NCI-H187 (cell line): ENCODE data around the gene C14orf93.
A peak's percentile ranks its signal among the peaks of the same experiment; 100 is the strongest.
"Not testable (repeated sequence)": the region's sequence is repeated elsewhere in the genome, so short reads cannot be mapped to it uniquely, and the experiment has no call there.

ENCODE experiments used
- DNase-seq, 2 experiments: peaks; one replicate each; lab custom pipeline; 2025; lab: John Stamatoyannopoulos, UW

Gene C14orf93

DNA sequence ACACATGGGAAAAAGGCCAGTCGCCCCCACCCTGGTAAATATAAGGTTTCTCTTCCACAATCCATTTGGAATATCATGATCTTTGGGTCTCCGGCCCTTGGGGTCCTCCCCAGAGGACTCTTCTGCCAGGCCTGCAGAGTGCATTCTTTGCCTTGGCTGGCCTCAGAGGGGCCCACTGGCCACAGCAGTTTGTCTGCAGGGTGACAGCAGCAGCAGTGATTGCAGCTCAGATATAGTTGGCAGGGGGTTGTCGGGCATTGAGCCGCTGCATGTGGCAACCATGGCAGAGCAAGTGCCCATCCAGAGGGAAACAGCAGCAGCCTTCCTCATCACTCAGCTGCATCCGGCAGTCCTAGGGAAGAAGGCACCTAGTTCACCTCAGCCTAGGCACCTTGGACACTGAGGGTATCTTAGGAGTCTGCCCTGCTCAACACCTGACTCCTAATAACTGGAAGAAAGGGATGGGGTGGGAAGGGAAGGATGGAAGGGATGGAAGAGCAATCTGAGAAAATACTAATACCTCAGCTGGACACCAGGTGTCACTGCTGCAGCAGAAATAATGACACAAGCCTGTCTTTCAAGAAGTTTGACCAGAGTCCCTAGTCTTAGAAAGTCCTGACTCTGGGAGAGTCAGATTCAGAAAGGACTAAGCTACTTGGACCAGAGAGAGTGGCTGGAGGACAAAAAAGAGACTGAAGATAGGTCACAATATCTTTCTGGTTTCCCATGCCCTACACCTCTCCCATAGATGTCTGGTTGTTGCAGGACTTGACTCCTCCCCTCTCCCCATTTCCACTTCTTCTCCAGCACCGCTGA is 36.5 kb downstream of the C14orf93 start:
- DNase-seq: peak in 1 of 2 experiments; percentile 29

DNA sequence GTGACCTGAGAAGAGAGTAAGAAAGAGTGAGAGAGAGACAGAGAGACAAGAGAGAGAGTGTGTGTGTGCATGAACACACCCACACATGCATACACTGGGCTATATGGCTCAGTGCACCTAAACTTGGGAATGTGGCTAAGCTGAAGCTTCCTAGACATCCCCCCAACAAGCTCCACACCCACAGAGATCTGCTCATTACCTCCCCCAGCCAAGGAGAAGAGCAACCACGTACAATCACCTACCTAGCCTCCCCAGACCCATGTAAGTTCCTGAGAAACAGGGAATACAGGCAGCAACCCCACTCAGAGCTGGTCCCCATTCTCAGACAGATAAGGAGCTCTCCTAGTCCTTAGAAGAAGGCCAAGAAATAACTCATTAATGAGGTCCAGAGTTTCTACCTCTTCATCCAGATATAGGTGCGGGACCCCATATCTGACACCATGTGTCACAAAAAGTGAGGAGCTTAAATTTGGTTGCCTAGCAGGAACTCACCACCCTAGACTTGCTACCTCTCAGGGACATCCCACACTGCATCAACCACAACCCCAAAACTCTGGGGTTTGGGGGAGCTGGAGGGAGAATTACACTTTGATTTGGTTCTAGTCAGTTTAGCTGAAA is 37.5 kb downstream of the C14orf93 start:
- DNase-seq: no peak

DNA sequence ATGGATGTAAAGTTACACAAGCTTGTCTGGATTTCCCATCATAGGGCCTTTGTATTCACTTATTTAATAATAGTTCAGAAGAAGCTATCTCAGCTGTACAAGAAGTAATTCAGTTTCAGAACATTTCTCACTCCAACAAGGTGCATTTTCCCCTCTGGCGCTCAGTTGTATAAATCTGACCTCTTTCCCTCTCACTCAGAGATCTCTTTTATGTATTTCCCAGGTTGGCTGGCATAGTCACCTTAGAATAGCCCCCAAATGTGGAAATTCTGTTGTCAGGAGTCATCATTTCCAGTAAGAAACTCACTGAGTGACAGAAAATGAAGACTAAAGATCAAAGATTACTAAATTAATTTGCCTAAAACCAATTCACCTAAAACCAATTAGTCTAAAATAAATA is 38.8 kb downstream of the C14orf93 start:
- DNase-seq: no peak

GRCh38 chr14:22966783-22967269 is 43.1 kb downstream of the C14orf93 start:
- DNase-seq: no peak

DNA sequence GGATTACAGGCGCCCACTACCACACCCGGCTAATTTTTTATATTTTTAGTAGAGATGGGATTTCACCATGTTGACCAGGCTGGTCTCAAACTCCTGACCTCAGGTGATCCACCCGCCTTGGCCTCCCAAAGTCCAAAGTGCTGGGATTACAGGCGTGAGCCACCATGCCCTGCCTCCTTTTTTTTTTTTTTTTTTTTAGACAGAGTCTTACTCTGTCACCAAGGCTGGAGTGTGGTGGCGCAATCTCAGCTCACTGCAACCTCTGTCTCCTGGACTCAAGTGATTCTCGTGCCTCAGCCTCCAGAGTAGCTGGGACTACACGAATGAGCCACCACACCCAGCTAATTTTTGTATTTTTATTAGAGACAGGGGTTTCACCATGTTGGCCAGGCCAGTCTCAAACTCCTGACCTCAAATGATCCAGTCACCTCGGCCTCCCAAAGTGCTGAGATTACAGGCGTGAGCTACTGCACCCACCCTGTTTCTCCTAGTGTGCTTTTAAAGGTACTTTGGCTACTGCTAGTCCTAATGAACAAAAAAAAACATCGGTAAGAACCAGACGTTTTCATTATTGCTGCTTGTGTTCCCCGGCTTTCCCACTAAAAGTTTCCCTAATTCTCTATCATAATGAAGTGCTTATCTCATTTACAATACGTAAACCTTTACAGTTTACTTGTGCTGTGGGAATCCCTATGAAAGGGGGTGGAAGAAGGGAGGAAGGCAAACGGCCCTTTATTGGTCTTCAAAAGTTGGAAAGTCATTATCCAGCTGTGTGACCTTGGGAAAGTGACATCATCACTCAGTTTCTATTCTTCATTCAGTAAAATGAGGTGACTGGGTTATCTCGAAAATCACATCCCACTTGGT is 43.8 kb downstream of the C14orf93 start:
- DNase-seq: not testable (repeated sequence)

DNA sequence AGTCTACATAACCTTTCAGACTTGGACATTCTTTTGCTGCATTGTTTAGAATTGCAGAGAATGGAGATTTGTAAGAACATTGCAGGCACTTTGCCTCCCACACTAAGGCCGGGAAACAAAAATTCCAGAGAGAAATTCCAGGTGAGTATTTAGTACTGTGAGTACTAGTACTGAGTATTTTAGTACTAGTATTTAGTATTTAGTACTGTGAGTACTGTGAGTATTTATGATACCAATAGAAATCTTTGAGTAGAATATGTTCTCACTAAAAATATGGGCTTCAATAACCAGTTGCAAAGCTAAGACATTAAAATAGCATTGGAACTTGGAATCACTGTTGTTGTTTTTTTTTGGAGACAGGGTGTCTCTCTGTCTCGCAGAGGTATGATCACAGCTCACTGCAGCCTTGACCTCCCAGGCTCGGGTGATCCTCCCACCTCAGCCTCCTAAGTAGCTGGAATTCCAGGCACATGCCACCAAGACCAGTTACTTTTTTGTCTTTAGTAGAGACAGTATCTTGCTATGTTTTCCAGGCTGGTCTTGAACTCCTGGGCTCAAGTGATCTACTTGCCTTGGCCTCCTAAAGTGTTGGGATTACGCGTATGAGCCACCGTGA is 47.8 kb downstream of the C14orf93 start:
- DNase-seq: no peak

GRCh38 chr14:22955702-22956569 is 54.0 kb downstream of the C14orf93 start:
- DNase-seq: no peak

GRCh38 chr14:22952418-22952817 is 57.5 kb downstream of the C14orf93 start:
- no peak for DNase-seq

- not testable (repeated sequence) for DNase-seq
Observed at GRCh38 chr14:22951795-22952194, 58.1 kb downstream of the C14orf93 start.

- DNase-seq: no peak
Observed at GRCh38 chr14:22945642-22946041, 64.3 kb downstream of the C14orf93 start.

DNA sequence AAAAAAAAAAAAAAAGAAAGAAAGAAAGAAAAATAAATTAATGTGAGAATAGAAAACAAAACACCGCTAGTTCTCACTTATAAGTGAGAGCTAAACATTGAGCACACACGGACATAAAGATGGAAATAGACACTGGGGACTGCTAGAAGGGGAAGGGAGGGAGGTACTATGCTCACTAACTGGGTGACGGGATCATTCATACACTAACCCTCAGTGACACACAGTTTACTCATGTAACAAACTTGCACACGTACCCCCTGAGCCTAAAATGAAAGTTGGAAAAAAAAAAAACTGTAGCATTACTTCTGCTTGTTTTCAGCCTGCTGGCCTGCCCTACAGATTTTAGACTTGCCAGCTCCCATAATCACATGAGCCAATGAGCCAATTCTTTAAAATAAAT is 70.3 kb downstream of the C14orf93 start:
- DNase-seq: no peak
